ENCODE measurements around the gene LCTL.
"Not testable (repeated sequence)": the region's sequence is repeated elsewhere in the genome, so short reads cannot be mapped to it uniquely, and the experiment has no call there.

Gene LCTL

GRCh38 chr15:66564136-66565041 is 1.4 kb downstream of the LCTL start:
- no peak for ATAC-seq

- no peak for ATAC-seq
Observed at GRCh38 chr15:66563566-66564110, 2.2 kb downstream of the LCTL start.

- ATAC-seq = no peak
Observed at GRCh38 chr15:66563126-66563525, 2.7 kb downstream of the LCTL start.

DNA sequence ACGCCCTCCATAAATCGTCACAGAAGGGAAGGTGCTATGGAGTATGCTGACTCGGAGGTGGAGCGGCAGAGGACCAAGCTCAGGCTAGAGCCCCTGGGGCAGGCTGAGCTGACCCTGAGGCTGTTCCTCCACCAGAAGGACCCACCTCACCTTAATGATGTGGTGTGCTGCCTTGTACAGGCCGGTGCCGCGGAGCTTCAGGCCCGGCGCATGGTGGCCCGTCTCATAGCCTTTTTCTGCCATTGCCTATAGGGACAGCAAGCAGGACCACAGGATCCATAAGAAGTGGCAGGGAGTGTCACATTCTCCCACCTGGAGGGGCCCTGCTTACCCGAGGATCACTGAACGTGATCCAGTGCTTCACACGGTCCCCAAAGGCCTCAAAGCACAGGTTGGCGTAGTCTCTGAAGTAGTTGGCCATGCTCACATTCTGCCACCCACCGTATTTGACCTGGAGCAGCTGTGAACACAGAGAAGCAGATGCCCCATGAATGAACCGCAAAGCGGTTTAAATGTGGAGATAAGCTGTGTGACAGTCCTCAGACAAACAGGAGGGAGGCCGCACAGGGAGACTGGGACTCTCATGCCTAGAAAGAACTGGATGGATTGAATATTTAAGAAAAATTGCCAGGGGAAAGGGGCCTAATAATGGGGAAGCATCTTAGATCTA is 4.8 kb downstream of the LCTL start:
- ATAC-seq = no peak

DNA sequence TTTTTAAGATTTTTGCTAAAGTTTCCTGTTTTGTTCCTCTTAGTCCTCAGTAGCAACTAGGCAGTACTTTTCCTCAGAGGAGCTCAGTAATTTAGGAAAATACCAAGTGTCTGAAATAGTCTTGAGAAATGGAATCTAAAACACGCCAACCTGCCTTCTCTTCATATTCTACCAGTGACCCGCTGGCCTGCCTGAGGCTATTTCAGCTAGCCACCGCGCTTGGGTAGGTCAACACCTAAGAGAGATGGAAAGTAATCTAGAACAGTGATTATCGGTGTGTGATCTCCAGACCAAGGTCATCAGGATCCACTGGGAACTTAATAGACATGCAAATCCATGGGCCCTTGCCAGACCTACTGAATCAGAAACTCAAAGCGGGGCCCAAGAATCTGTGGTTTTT is 7.5 kb downstream of the LCTL start:
- no peak for ATAC-seq

- ATAC-seq = no peak
Observed at GRCh38 chr15:66555685-66556084, 10.1 kb downstream of the LCTL start.

GRCh38 chr15:66545255-66545654 is 20.5 kb downstream of the LCTL start:
- ATAC-seq = no peak

- no peak for ATAC-seq
Observed at GRCh38 chr15:66542896-66543295, 22.9 kb downstream of the LCTL start.

GRCh38 chr15:66535056-66535455 is 30.7 kb downstream of the LCTL start:
- no peak for ATAC-seq

- no peak for ATAC-seq
Observed at GRCh38 chr15:66524838-66525237, 41.0 kb downstream of the LCTL start.

DNA sequence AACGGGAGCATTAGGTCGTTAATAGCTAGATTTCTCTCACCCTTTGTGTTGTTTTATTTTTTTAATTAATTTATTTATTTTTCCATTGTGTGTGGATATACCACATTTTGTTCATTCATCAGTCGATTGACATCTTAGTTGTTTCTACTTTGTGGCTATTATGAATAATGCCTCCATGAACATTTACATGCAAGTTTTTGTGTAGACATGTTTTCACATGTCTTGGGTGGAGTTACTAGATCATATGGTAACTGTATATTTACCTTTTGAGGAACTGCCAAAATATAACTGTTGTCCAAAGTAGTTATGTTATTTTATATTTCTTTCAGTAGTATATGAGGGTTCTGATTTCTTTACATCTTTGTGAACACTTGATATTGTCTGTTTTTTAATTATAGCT is 41.9 kb downstream of the LCTL start:
- no peak for ATAC-seq

DNA sequence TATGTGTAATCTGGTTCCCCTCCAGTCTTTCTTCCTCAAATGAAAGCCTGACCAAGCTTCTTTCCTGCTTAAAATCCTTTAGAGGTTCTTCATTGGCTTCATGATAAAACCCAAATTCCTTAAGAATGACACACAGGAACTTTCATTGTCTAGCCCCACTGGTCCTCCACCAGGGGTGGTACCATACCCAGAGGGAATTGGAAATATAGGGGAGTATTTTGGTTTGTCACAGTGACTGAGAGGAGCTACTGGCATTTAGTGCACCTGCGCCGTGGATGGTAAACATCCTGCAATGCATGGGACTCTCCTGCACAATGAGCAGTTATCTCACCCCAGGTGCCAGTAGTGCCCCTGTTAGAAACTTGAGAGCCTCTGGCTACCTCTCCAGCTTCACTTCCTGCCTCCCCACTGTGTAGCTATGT is 49.9 kb downstream of the LCTL start:
- no peak for ATAC-seq

GRCh38 chr15:66514586-66514985 is 51.2 kb downstream of the LCTL start:
- ATAC-seq = no peak

DNA sequence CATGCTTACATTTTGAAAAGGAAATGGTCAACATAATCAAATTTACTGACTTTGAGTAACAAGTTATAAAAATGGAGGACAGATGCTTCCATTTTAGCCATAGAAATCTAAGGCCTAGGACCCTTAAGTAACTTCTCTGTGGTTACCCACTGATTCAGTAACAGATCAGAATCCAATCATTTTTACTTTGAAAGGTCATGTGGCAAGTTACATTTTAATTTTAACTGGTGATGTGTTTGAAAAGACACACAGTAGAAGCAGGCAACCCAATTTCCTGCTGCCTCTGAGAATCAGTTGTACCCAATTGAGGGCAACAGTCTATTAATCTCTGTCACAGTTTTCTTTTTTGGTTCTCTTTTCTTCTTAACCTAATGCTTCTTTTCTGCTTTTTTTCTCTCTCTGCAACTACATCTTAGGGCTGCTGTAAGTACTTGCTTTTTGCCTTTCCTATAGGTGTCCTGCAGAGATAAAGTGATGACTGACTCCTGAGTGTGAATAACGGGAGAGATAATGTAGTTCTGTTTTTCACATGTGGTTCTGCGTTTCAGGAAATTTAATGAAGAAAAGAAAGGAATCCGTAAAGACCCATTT is 57.4 kb downstream of the LCTL start:
- no peak for ATAC-seq

GRCh38 chr15:66505818-66506217 is 60.0 kb downstream of the LCTL start:
- no peak for ATAC-seq

DNA sequence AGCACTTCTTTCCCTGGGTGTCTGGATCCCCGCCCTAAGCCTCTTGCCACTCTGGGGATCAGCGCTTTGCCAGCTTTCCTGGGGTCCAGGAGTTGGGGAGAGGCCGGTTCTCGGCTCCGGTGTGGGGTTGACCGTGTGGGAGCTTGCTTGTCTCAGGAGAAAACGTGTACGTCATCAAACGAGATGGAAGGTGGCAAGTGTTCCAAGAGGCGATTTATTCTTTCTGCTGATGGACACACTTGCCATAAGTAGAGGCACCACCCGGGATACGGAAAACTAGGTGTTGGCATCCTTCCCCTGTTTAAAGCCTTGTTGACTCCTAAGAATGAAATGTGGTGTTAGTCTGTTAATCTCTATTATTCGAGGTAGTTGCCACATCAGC is 60.4 kb downstream of the LCTL start:
- no peak for ATAC-seq

GRCh38 chr15:66504563-66505429 is 61.0 kb downstream of the LCTL start, which contains the start of the genes RPL4 and ZWILCH:
Gene RPL4 (minus strand): TSS chr15:66504855. CDS start chr15:66504790, 65 bp downstream.
Gene ZWILCH (plus strand): TSS chr15:66505326. CDS start chr15:66505339, 13 bp downstream.
- peak; percentile 82 to 87 for ATAC-seq

DNA sequence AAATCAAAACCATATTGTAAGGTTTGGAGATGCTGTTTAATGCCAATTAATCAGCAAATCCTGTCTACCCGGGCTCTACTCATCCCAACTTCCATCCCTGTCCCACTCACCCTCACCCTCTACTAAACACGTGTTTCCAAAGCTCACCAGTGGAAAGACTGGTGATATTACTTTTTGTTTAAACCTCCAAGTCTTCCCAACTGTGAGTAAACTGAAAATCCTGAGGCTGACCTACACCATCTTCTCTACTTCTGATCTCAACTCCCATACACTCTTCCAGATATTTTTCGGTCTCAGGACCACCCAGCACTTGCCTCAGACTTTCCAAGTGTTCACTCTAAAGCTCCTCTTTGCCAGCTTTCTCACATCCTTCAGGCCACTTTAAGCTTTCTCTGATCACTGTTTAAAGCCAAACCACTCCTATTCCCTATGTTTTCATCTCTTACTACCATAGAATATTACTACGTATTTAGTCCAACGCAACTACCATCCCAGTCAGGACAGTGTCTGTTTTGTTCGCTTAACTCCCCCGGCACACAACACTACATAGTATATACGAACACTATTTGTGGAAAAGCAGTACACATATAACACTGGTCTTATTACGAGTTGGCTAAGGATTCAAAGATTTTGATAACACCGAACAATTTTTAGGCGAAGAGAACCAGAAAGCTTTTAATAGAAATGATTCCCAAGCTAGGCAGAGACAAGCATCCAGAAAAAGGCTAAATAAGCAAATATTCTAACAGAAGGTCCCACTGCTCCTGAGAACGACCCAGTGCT is 61.8 kb downstream of the LCTL start:
- ATAC-seq = no peak

DNA sequence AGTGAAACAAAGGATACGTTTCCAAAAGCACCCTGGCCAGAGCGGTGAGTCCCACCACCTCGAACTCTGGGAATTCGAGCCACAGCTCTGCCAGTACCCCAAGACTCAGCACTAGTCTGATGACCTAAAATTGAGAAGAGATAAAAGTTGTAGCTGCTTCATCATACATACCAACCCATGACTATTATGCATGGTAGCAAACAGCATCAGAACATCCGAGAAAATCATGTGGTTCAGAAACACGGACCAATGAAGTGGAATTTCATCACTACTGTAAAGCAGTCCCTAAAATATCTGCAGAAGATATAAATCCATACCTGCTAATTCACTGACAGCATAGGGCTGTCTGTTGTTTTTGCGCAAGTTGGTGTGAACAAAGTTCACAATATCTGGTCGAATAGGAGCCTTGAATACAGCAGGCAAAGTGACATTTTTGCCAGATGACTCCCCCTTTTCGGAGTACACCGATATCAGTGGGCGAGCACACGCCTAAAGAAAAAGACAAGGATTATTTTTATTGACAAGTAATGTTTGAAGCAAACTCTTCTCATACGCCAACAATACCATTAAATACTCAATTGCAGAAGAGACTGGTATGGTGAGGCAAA is 62.7 kb downstream of the LCTL start:
- ATAC-seq = not testable (repeated sequence)

DNA sequence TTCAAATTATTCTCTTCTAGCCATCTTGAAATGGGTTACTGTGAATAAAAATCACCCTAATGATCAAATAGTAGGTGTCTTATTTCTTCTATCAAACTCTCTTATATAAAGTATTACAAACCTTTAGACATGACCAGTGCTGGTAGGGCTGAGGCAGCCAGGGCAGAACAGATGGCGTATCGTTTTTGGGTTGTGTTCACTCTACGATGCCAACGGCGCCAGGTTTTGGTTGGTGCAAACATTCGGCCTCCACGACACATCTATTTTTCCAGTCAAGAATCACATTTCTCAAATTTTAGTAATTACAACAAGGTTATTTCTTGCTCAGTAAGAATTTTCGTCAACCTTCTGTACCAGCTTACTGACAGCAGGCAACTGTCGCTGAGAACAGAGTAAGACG is 63.3 kb downstream of the LCTL start:
- no peak for ATAC-seq

DNA sequence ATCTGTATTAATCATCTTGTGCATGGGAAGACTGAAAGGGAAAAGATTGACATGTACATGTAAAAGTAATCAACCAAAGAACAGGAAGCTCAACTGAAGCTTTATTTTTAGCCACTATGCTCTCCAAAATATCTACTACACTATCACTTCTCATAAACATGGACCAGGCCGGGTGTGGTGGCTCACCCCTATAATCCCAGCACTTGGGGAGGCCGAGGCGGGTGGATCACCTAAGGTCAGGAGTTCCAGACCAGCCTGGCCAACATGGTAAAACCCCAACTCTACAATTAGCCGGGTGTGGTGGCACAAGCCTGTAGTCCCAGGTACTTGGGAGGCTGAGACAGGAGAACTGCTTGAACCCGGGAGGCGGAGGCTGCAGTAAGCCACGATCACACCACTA is 65.5 kb downstream of the LCTL start:
- ATAC-seq = not testable (repeated sequence)

Measured in activated CD4-positive, CD25-positive, alpha-beta regulatory T cell treated with anti-CD3 and anti-CD28 coated beads, Interleukin-2, amount 50 U/mL, for 24 hours (primary cell).